DND-41 (cell line): ENCODE results near the gene NAPB.

Source experiments
- ATAC-seq: fragments of 200-7000 bp; cut with Tn5 transposase; 3 replicates; pipeline ENCODE4 v1.9.1; 2021; ENCODE audit warnings: low read depth; ENCODE audit not compliant: insufficient read depth
- DNase-seq: peaks from one replicate; pipeline ENCODE4 v3.0.0-alpha.2; 2020
- H2AFZ ChIP-seq: 2 replicates; pipeline ENCODE4 v1.6.0; 2012; ENCODE audit warnings: low read depth, low read length
- H3K27ac ChIP-seq: 2 replicates; pipeline ENCODE4 v1.5.1; 2012; ENCODE audit warnings: low read length, inconsistent platforms
- H3K27me3 ChIP-seq: fragments of 200-600 bp; sonication (generic); 2 replicates; pipeline ENCODE4 v1.6.0; 2012; ENCODE audit warnings: low read length, mild to moderate bottlenecking, inconsistent platforms; ENCODE audit not compliant: insufficient read depth, poor library complexity
- H3K36me3 ChIP-seq: 2 replicates; pipeline ENCODE4 v1.5.1; 2012; ENCODE audit warnings: low read length, inconsistent platforms; ENCODE audit not compliant: insufficient read depth
- H3K4me1 ChIP-seq: 2 replicates; pipeline ENCODE4 v1.5.1; 2012; ENCODE audit warnings: mild to moderate bottlenecking, low read length; ENCODE audit not compliant: insufficient read depth
- H3K4me2 ChIP-seq: 2 replicates; pipeline ENCODE4 v1.6.0; 2012; ENCODE audit warnings: mild to moderate bottlenecking, moderate library complexity, low read length, inconsistent platforms; ENCODE audit not compliant: insufficient read depth
- H3K4me3 ChIP-seq, 2 experiments: fragments of 200-600 bp in 1 of 2; shearing (Covaris generic) in 1 of 2; 2 replicates each; pipeline ENCODE4 v1.5.1; 2012 to 2016; ENCODE audit warnings: inconsistent platforms in 2 of 2, low read length in 2 of 2, mild to moderate bottlenecking in 2 of 2, low read depth in 1 of 2, moderate library complexity in 1 of 2
- H3K79me2 ChIP-seq: 2 replicates; pipeline ENCODE4 v1.6.0; 2012; ENCODE audit warnings: low read length, inconsistent platforms; ENCODE audit not compliant: insufficient read depth
- H3K9ac ChIP-seq: 2 replicates; pipeline ENCODE4 v1.6.0; 2012; ENCODE audit warnings: low read depth, mild to moderate bottlenecking, inconsistent platforms, low read length, moderate library complexity
- H3K9me3 ChIP-seq: 2 replicates; pipeline ENCODE4 v1.5.1; 2012; ENCODE audit warnings: low read length, moderate library complexity, mild to moderate bottlenecking, inconsistent platforms; ENCODE audit not compliant: insufficient read depth, severe bottlenecking
- H4K20me1 ChIP-seq: 2 replicates; pipeline ENCODE4 v1.6.0; 2012; ENCODE audit warnings: low read length; ENCODE audit not compliant: insufficient read depth
- CTCF ChIP-seq: IDR thresholded peaks from 2 replicates; pipeline ENCODE4 v1.5.1; 2012; ENCODE audit warnings: borderline replicate concordance, low read length, moderate library complexity, mild to moderate bottlenecking; ENCODE audit not compliant: poor library complexity, severe bottlenecking; ENCODE audit errors: extremely low read depth
- EZH2 ChIP-seq: IDR thresholded peaks from 3 replicates; pipeline ENCODE4 v1.6.1; 2012; ENCODE audit warnings: borderline replicate concordance, low read depth, mild to moderate bottlenecking, moderate library complexity, low read length, inconsistent platforms; ENCODE audit not compliant: severe bottlenecking

Gene NAPB

GRCh38 chr20:23414526-23415188 is 6.6 kb downstream of the NAPB start:
- H3K79me2 ChIP-seq: peaks cover 95% of the 10 kb centered on the region
- H3K36me3 ChIP-seq: no peaks in the 10 kb centered on the region
- H3K27ac ChIP-seq: no peak overlapping the region
- ATAC-seq (no peak), DNase-seq (no peak)
- H3K4me1 ChIP-seq: peaks cover 15% of the 10 kb centered on the region
- H3K4me2 ChIP-seq: no peak overlapping the region
- TF ChIP-seq CTCF (no peak), EZH2 (no peak)
- H3K9me3 ChIP-seq: no peaks in the 10 kb centered on the region
- H2AFZ ChIP-seq: no peak overlapping the region
- peaks cover 42% of the 10 kb centered on the region; the same call in 1 of the 2 replicates for H4K20me1 ChIP-seq
- no peak overlapping the region for H3K9ac ChIP-seq
- H3K4me3 ChIP-seq: no peak overlapping the region
- H3K27me3 ChIP-seq: no peaks in the 10 kb centered on the region

GRCh38 chr20:23413862-23414422 is 7.3 kb downstream of the NAPB start:
- no peaks in the 10 kb centered on the region for H3K9me3 ChIP-seq
- H3K79me2 ChIP-seq: peaks cover 95% of the 10 kb centered on the region
- DNase-seq: no peak
- no peak overlapping the region for H3K4me2 ChIP-seq
- H3K4me1 ChIP-seq: peaks cover 8% of the 10 kb centered on the region; the same call in 1 of the 2 replicates
- H3K9ac ChIP-seq: no peak overlapping the region
- H3K36me3 ChIP-seq: no peaks in the 10 kb centered on the region
- H2AFZ ChIP-seq: no peak overlapping the region
- no peak overlapping the region for H3K4me3 ChIP-seq
- H3K27me3 ChIP-seq: no peaks in the 10 kb centered on the region
- no peak overlapping the region for H3K27ac ChIP-seq
- TF ChIP-seq EZH2 (no peak), CTCF (no peak)
- H4K20me1 ChIP-seq: peaks cover 38% of the 10 kb centered on the region; the same call in 1 of the 2 replicates
- ATAC-seq: no peak

GRCh38 chr20:23412026-23412425 is 9.3 kb downstream of the NAPB start:
- no peaks in the 10 kb centered on the region for H3K27me3 ChIP-seq
- no peak for TF ChIP-seq CTCF
- no peak for TF ChIP-seq EZH2
- no peak overlapping the region for H3K27ac ChIP-seq
- H3K4me1 ChIP-seq: no peaks in the 10 kb centered on the region
- H3K36me3 ChIP-seq: no peaks in the 10 kb centered on the region
- no peak overlapping the region for H3K4me2 ChIP-seq
- no peaks in the 10 kb centered on the region for H3K9me3 ChIP-seq
- no peak overlapping the region for H3K9ac ChIP-seq
- no peak overlapping the region for H3K4me3 ChIP-seq
- H3K79me2 ChIP-seq: peaks cover 96% of the 10 kb centered on the region
- no peak overlapping the region for H2AFZ ChIP-seq
- ATAC-seq: no peak
- H4K20me1 ChIP-seq: peaks cover 37% of the 10 kb centered on the region; the same call in 1 of the 2 replicates
- DNase-seq: no peak
